HG03565 (cell line): ENCODE data around the gene SPATA13.

ENCODE experiments used
- ATAC-seq: cut with Tn5 transposase; IDR thresholded peaks from one replicate; pipeline ENCODE4 v1.9.1; 2021; ENCODE audit warnings: mild to moderate bottlenecking, moderate library complexity; ENCODE audit not compliant: unreplicated experiment

The SPATA13 gene

GRCh38 chr13:24247016-24247415 lies 86.5 kb downstream of the SPATA13 start:
- ATAC-seq, result no peak

GRCh38 chr13:24249624-24250023 lies 89.1 kb downstream of the SPATA13 start:
- no peak for ATAC-seq

DNA sequence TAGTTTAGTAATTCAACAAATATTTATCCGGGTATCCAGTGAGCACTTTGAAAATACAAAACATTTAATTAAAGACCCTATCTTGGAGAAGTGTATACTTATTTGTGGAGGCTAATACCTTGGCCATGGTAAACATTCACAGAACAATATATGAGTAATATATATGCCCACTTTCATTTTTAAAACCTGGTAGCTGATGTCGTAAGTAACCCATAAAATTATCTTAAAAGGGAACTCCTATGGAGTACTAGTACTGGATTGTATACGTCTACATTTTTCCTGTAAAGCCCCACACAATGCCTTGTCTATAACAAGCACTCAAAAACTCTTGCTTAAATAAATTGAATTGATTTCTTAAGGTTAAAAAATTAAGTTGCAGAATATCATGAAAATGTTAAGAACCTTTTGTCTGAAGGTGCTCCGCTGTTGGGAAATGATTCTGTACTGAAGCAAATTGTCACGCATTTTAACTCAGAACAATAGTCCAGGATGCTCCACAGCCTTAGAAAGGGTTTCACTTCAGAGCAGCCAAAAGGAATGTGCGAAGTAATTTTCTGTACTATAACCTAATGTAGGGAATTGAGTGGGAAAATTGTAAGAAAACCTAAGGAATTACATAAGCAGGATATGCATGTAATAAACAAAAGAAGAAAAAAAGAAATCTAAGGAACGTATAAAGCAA lies 90.0 kb downstream of the SPATA13 start:
- ATAC-seq, result no peak

DNA sequence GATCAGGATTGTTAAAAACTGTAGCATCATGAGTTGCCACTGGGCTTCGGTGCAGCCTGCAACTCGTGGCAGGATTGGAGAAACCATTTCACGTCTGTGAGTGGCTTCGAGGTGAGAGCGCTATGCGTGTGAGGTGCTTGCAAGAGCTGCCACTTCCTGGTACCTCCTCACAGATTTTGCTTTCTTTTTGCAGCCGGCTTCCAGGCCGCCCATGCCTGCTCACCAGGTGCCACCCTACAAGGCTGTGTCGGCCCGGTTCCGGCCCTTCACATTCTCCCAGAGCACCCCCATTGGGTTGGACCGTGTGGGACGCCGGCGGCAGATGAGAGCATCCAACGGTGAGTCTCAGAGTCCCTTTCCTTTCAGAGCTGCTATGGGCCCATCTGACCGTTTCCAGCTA lies 91.0 kb downstream of the SPATA13 start:
- no peak for ATAC-seq

DNA sequence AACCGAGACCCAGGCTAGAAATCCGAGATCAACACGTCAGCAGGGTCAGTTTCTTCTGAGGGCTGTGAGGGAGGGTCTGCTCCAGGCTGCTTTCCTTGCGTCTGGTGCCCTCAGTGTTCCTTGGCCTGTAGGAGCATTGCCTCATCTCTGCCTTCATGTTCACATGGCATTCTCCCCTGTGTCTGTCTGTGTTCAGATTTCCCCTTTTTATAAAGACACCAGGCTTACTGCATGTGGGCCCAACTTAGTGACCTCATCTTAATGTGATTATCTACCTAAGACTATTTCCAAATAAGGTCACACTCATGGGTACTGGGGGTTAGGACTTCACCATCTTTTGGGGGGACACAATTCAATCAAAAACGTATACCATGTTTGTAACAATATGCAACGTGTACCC lies 91.6 kb downstream of the SPATA13 start:
- no peak for ATAC-seq

DNA sequence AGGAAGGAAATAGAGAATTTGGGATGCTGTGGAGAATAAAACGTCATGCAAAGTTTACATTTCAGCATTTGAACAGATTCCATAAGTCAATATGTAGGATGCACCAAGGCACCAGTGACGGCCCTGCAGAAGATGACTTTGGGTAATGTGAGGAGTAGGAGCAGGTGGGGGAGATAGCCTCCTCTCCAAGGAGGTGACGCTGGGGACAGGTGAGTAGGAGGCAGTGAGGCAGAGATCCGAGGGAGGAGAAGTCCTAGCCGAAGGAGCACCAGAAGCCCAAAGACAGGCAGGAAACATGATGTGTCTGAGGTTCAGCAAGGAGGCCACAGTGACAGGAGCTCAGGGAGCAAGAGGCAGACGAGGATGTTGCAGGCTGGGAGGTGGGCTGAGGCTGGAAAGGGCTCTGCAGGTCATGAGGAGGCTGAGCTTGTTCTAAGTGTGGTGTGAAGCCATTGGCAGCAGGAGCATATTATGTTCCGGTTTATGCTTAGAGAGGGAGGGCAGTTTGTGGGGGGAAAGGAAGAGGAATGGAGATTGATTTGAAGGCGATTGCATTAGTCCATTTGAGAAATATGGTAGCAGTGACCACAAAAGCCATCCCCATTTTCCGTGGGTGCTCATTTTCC lies 93.1 kb downstream of the SPATA13 start:
- no peak for ATAC-seq

- ATAC-seq, result no peak
These were observed 93.8 kb downstream of the SPATA13 start for GRCh38 chr13:24254146-24254841.

DNA sequence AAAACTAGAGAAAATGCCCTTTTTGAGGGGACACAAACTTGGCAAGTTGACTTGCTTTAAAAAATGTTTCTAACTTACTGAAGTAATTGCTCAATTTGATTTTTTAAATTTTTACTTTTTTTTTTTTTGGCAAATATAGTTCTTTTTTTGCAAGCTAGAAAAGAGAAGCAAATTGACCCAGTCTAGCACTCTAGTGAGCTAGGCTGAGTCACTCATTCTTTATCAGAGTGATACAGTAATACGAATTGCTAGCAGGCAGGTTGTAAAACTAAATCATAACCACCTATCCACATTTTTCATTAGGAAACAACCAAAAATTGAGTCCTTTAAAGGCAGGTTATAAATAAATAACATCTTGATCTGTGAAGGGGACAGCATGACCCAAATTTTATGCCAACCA lies 97.0 kb downstream of the SPATA13 start:
- no peak for ATAC-seq

GRCh38 chr13:24261566-24261965 lies 101.0 kb downstream of the SPATA13 start:
- no peak for ATAC-seq

DNA sequence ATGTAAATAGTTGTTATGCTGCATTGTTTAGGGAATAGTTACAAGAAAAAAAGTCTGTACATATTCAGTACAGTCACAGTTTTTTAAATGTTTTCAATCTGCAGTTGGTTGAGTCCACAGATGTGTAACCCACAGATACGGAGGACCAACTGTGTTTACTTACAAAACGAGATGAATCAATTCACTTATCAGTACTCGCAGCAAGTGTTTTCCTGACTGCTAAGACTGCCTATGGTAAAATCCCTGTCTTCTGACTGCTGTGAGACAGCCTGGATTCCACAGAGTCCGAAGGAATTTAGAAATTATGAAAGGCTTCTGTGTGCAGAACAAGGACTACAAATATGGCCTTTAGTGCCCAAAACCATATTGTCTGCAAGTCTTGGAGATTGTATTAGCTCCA lies 103.1 kb downstream of the SPATA13 start:
- no peak for ATAC-seq

- ATAC-seq, result no peak
These were observed 104.5 kb downstream of the SPATA13 start for GRCh38 chr13:24264976-24265375.

DNA sequence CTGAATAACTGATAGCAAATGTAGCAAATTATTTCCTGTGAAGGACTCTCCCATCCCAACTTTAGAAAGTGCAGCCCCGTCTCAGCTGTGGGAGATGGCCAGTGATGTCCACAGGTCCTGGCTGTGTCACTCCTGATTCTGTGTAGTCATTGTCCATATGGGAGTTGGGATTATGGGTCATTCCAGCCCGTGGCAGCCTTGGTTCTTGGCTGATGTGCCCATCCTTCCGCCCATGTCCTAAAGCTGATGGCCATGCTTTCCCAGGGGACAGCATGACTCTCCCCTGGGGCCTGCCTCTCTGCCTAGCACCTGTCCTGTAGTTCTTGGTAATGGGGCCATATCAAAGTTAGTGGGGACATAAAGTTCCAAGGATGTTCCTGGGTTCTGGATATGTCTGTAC lies 104.9 kb downstream of the SPATA13 start:
- no peak for ATAC-seq

- no peak for ATAC-seq
These were observed 106.8 kb downstream of the SPATA13 start for GRCh38 chr13:24267274-24267673.

DNA sequence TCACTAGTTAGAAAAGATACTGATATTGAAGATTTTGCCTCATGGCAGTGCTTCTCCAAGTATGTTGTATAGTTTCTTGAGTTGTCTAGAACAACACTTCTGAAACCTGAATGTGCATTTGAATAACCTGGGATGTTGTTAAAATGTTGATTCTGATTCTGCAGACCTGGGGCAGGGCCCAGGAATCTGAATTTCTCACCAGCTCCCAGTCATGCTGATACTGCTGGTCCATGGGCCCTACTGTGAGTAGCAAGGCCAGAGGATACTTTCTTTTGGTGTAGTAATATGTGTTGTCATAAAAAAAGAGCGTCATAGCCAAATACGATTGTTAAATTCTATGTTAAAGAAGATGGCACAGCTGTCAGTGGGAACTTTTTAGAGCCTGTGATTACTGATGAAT lies 107.3 kb downstream of the SPATA13 start:
- no peak for ATAC-seq

- no peak for ATAC-seq
These were observed 109.3 kb downstream of the SPATA13 start for GRCh38 chr13:24269821-24270220.

GRCh38 chr13:24270639-24271141 lies 110.2 kb downstream of the SPATA13 start:
- peak; percentile 31 for ATAC-seq

DNA sequence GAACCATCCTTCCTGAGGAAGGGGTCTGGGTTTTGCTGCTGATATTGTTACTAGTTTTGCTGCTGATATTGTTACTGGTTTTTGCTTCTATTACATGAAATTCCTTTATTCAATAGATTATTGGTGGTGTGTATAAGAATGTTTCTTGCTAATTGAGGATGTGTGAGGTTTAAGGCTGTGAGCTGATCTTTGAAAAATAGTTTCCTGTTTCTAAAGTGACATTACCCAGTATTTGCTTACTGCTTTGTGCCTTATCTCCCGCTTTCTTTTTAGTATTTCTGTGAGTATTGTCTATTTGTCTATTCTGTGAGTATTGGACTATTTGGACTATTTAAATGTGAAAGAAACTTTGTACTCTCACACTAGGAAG lies 110.7 kb downstream of the SPATA13 start:
- no peak for ATAC-seq

GRCh38 chr13:24271601-24272451 lies 111.3 kb downstream of the SPATA13 start:
- peak; percentile 35 for ATAC-seq

DNA sequence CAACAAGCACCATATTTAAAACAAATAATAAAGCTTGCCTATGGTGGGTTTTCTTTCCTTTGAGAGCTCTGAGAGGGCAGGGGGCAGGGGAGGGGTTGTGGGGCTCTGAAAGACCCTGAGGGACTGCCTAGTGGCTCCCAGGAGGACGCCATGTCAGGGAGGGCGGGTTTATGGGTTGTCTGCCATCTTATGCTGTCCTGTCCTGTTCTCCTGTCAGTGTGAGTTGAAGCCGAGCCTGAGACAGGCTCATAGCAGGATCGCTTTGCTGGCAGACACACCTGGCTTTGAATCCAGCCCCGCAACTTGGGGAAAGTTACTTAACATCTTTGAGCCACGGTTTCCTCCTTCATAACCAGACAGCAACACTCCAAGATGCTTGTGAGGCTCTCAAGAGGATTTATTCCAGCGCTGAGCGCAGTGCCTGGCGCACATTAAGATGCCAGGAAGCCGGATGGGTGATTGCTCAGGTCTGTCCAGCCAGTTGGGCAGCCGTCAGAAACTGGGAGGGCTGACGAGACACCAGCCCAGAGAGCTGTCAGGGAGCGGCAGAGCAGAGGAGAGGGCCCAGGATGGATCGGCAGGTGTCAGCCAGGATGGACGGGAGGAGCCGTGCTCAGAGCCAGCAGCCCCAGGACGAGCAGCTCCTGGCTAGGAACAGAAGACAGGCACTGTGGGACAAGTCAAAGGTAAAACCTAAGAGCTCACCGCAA lies 112.1 kb downstream of the SPATA13 start:
- no peak for ATAC-seq

DNA sequence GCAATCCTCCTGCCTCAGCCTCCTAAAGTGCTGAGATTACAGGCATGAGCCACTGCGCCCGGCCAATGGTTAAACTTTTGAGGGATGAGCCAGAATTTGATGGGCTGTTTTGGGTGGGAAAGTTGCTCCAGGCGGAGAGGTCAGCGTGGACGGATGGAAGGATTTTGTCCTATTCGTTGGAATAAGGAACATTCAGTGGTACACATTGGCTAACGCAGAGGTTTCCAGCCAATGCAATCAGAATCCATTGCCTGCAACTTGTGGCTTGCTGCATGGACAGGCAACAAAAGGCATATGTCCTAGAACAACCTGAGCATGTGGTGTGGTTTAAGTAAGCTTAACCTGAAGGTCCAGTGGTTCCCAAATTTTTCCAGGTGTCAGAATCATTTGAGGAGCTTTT lies 113.4 kb downstream of the SPATA13 start:
- ATAC-seq, result no peak
